Omental fat pad (tissue), 4 donors: ENCODE results near the gene DDRGK1. TPM values are rescaled to one million over a fixed set of nuclear protein-coding genes. Genes with fewer than 3 reads are reported as not detected.

Experiments used
- ATAC-seq: fragments of 150-250 bp; one replicate; pipeline ENCODE4 v1.9.1; 2016; ENCODE audit warnings: mild to moderate bottlenecking, moderate library complexity; ENCODE audit not compliant: low FRiP score
- DNase-seq: peaks from one replicate; pipeline ENCODE4 v3.0.0-alpha.2; 2019; ENCODE audit warnings: low spot score
- total RNA-seq, 4 donors: library from RNA; depleted of rRNA; stranded (reverse); fragments of >200 nt; gene quantifications; one replicate each; pipeline ENCODE4 v1.1.0, GENCODE V29; 2016
- TF ChIP-seq, protein P1 (sequence below), 3 donors: fragments of 450-650 bp; IDR thresholded peaks; one replicate each; pipeline ENCODE4 v1.5.1; 2016 to 2017; ENCODE audit warnings: antibody characterized with exemption in 3 of 3, mild to moderate bottlenecking in 3 of 3, moderate library complexity in 2 of 3

Gene DDRGK1
- total RNA-seq, 4 donors from 2014 or later, result 61.5 to 76.5 (median 68.2) TPM

DNA sequence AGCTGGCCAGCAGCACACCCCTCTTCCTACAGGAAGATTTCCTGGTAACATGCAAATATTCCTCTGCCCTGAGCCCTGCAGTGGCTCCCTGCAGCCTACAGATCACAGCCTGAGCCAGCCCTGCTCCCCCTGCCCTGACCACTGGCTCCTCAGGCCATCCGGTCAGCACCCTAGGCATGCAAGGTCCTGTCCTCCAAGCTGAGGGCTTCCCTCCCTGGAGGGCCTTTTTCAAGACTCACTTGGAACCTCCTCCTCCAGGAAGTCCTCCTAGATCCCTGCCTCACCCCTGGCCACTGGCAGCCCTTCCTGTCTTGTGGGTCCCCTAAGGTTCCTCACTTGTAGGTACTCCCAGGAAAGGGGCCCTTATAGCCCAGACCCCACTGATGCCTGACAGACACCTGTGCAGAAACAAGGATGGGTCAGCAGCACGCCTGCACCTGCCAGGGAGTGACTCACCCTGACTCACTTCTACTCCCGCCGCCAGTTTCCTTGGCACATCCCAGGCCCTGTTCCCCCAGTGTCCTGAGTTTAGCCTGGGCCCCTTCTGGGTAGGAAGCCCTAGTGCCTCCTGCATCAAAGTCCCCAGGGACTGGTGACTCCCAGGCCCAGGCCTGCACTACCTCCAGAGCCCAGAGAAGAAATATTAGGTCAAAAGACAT is 31.3 kb upstream of the DDRGK1 start:
- DNase-seq (no peak), ATAC-seq (no peak)
- TF ChIP-seq, protein P1, sequence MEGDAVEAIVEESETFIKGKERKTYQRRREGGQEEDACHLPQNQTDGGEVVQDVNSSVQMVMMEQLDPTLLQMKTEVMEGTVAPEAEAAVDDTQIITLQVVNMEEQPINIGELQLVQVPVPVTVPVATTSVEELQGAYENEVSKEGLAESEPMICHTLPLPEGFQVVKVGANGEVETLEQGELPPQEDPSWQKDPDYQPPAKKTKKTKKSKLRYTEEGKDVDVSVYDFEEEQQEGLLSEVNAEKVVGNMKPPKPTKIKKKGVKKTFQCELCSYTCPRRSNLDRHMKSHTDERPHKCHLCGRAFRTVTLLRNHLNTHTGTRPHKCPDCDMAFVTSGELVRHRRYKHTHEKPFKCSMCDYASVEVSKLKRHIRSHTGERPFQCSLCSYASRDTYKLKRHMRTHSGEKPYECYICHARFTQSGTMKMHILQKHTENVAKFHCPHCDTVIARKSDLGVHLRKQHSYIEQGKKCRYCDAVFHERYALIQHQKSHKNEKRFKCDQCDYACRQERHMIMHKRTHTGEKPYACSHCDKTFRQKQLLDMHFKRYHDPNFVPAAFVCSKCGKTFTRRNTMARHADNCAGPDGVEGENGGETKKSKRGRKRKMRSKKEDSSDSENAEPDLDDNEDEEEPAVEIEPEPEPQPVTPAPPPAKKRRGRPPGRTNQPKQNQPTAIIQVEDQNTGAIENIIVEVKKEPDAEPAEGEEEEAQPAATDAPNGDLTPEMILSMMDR (IDR thresholded peaks at IDR 0.05), result no peak

- TF ChIP-seq, protein P1 (IDR thresholded peaks at IDR 0.05), result no peak
- no peak for ATAC-seq
- DNase-seq, result no peak
Observed at GRCh38 chr20:3233991-3234498, 29.6 kb upstream of the DDRGK1 start.

GRCh38 chr20:3233131-3233990 is 28.9 kb upstream of the DDRGK1 start:
- TF ChIP-seq, protein P1 (IDR thresholded peaks at IDR 0.05), result no peak
- ATAC-seq (no peak), DNase-seq (no peak)

DNA sequence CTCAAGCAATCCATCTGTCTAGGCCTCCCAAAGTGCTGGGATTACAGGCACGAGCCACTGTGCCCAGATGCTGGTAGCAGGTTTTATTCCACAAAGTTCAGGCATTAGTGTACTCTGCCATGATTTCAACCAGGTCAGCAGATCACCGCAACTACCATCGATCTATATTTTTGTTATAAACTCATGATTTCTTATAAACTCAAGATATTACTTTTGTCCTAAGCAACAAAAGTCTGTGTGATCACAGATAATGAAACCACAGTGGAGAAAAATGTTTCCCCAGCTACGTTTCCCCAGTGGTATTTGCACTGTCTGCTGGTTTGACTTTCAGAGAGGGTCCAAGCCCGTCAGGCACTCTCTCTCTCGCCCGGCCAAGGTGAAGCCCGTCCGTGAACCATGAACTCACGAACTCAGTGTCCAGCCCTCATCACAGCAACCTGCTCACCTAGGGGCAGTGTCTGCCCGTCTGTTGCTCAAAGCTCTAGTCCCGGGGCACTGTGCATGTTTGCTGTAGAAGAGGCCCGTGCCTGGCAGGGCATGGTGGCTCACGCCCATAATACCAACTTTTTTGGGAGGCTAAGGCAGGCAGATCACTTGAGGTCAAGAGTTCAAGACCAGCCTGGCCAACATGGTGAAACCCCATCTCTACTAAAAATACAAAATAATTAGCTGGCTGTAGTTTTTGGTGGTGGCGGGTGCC is 27.6 kb upstream of the DDRGK1 start:
- DNase-seq (no peak), ATAC-seq (no peak)
- TF ChIP-seq, protein P1 (IDR thresholded peaks at IDR 0.05), result no peak

GRCh38 chr20:3231116-3231515 is 26.6 kb upstream of the DDRGK1 start:
- TF ChIP-seq, protein P1 (IDR thresholded peaks at IDR 0.05), result no peak
- DNase-seq, result no peak
- ATAC-seq, result no peak

- TF ChIP-seq, protein P1 (IDR thresholded peaks at IDR 0.05), result no peak
- DNase-seq, result no peak
- no peak for ATAC-seq
Observed at GRCh38 chr20:3229798-3230197, 25.3 kb upstream of the DDRGK1 start.
